ENCODE data around the gene ZSWIM8. TPM values are rescaled to one million over a fixed set of nuclear protein-coding genes. Genes with fewer than 3 reads are reported as not detected.
A peak's percentile ranks its signal among the peaks of the same experiment; 100 is the strongest.

Gene ZSWIM8
- total and polyA plus RNA-seq, 2 experiments from 2014 or later, result 20.5 to 30.4 TPM

- TF ChIP-seq REST (IDR thresholded peaks at IDR 0.05; ENCODE audit: unreplicated experiment) (peak; percentile 65), ZNF331 (CRISPR knock-in tag; IDR thresholded peaks at IDR 0.05; ENCODE audit: low read depth) (no peak)
- H3F3A ChIP-seq (replicated peaks; ENCODE audit: low read depth), result peaks cover 11% of the 10 kb centered on the region; the same call in 1 of the 2 replicates
- peaks cover 15% of the 10 kb centered on the region for H3K36me3 Mint-ChIP-seq (ENCODE audit: low read depth)
- peak; percentile 31 for ATAC-seq
- peaks cover 17% of the 10 kb centered on the region for H3K27me3 Mint-ChIP-seq (ENCODE audit: insufficient read depth, low read depth, poor library complexity)
- peaks cover 20% of the 10 kb centered on the region for H3K4me1 Mint-ChIP-seq
- no peaks in the 10 kb centered on the region for H3K9me2 ChIP-seq (ENCODE audit: insufficient read depth)
- H3K27ac Mint-ChIP-seq, result peak overlapping the region; percentile 54; the same call in 1 of the 2 replicates
- H3K27ac ChIP-seq (ENCODE audit: low read depth), result no peak overlapping the region
- H2AFZ ChIP-seq, result peak overlapping the region; percentile 83; the same call in 1 of the 2 replicates
- no peaks in the 10 kb centered on the region for H3K27me3 ChIP-seq (ENCODE audit: insufficient read depth)
- H3K4me3 Mint-ChIP-seq, result peak overlapping the region; percentile 100
- peak; percentile 61 for DNase-seq (ENCODE audit: low spot score)
- H4K20me1 ChIP-seq (replicated peaks; ENCODE audit: insufficient read depth), result peaks cover 19% of the 10 kb centered on the region
- peaks cover 10% of the 10 kb centered on the region for H3K4me1 ChIP-seq (ENCODE audit: insufficient read depth)
- no peaks in the 10 kb centered on the region for H3K9me3 Mint-ChIP-seq
- no peaks in the 10 kb centered on the region; the same call in 1 of the 2 replicates for H3K36me3 ChIP-seq (ENCODE audit: insufficient read depth)
- H3K4me2 ChIP-seq, result peak overlapping the region; percentile 99
- H3K79me2 ChIP-seq (replicated peaks; ENCODE audit: insufficient read depth), result peaks cover 46% of the 10 kb centered on the region
- H3K4me3 ChIP-seq, result peak overlapping the region; percentile 57
These were observed 510 bp downstream of the ZSWIM8 start for GRCh38 chr10:73785721-73786511.

GRCh38 chr10:73786512-73786885, 1.1 kb downstream of the ZSWIM8 start:
- Histone ChIP-seq H3K27ac (ENCODE audit: low read depth) (no peak overlapping the region), H3K4me1 (ENCODE audit: insufficient read depth) (peaks cover 6% of the 10 kb centered on the region; the same call in 1 of the 2 replicates), H3K4me2 (peak overlapping the region; percentile 99), H3K36me3 (ENCODE audit: insufficient read depth) (no peaks in the 10 kb centered on the region; the same call in 1 of the 2 replicates), H3K9me2 (ENCODE audit: insufficient read depth) (no peaks in the 10 kb centered on the region), H4K20me1 (replicated peaks; ENCODE audit: insufficient read depth) (peaks cover 19% of the 10 kb centered on the region), H3F3A (replicated peaks; ENCODE audit: low read depth) (peaks cover 10% of the 10 kb centered on the region; the same call in 1 of the 2 replicates), H2AFZ (no peak overlapping the region), H3K79me2 (replicated peaks; ENCODE audit: insufficient read depth) (peaks cover 41% of the 10 kb centered on the region), H3K27me3 (ENCODE audit: insufficient read depth) (no peaks in the 10 kb centered on the region), H3K4me3 (peak overlapping the region; percentile 57)
- DNase-seq (ENCODE audit: low spot score) (no peak), ATAC-seq (no peak; the same call in 2 of the 3 replicates)
- peak overlapping the region; percentile 54; the same call in 1 of the 2 replicates for H3K27ac Mint-ChIP-seq
- peaks cover 20% of the 10 kb centered on the region for H3K36me3 Mint-ChIP-seq (ENCODE audit: low read depth)
- no peaks in the 10 kb centered on the region for H3K9me3 Mint-ChIP-seq
- peak overlapping the region; percentile 100 for H3K4me3 Mint-ChIP-seq
- H3K4me1 Mint-ChIP-seq, result peaks cover 19% of the 10 kb centered on the region
- H3K27me3 Mint-ChIP-seq (ENCODE audit: insufficient read depth, low read depth, poor library complexity), result peaks cover 22% of the 10 kb centered on the region
- TF ChIP-seq EZH2phosphoT487 (IDR thresholded peaks at IDR 0.05; ENCODE audit: unreplicated experiment) (no peak), CTCF (conservative IDR thresholded peaks at IDR 0.05; ENCODE audit: low read depth in 2 of 2) (no peak), STAT1 (IDR thresholded peaks at IDR 0.05; ENCODE audit: unreplicated experiment) (no peak), ZNF114 (CRISPR knock-in tag; IDR thresholded peaks at IDR 0.05) (no peak), NANOG (IDR thresholded peaks at IDR 0.05; ENCODE audit: borderline replicate concordance) (no peak), ETS1 (IDR thresholded peaks at IDR 0.05) (no peak), JUNB (IDR thresholded peaks at IDR 0.05; ENCODE audit: unreplicated experiment) (no peak), POLR2AphosphoS5 (IDR thresholded peaks at IDR 0.05; ENCODE audit: low read depth) (no peak), CREB1 (CRISPR knock-in tag; IDR thresholded peaks at IDR 0.05; ENCODE audit: low read depth) (no peak), EZH2 (IDR thresholded peaks at IDR 0.05; ENCODE audit: low read depth, unreplicated experiment) (no peak)

Measured in GM23338 (cell line).